ENCODE measurements around the gene NDFIP1. TPM values are rescaled to one million over a fixed set of nuclear protein-coding genes. Genes with fewer than 3 reads are reported as not detected.

NDFIP1 gene
- total and polyA plus RNA-seq, 2 of the 13 experiments (the other 11 are each of a cell fraction or from before 2014, with no cell fraction given), result 12.4 to 15.7 TPM

DNA sequence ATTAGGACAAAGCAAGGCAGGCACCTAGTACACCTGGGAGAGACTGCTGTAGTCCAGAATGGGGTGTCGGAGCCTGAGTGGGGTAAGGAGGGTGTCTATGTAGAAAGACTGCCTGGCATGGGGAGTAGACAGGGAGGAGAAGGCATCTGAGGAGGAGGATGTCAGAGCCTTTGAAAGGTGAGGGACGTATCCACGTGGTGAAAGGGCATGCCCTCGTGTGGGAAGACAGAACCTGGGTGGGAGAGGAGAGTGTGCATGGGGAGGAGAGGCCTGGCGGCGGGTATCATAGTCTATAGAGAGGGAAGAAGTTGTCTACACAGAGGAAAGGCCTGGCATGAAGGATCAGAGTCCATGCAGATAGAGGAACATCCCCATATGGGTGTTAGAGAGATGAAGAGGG, 91.8 kb downstream of the NDFIP1 start:
- no peak overlapping the region for H3K27ac ChIP-seq (ENCODE audit: extremely low read length, insufficient read depth, low read length)
- no peak overlapping the region for H2AFZ ChIP-seq (ENCODE audit: low read length)
- in situ Hi-C loops (cut with HindIII; ENCODE audit: extremely low pct_ligation_motif_present, low pct_unique_long_range_greater_than_20kb) (no loop called here), intact Hi-C loops (cut with micrococcal nuclease; ENCODE audit: unreplicated experiment) (no loop called here)
- H3K27me3 ChIP-seq (ENCODE audit: control insufficient read depth in 1 of 2, insufficient read depth in 2 of 2, low read length in 2 of 2), result peaks cover 5 to 17% of the 10 kb centered on the region in 2 experiments; a peak in 4 of 5 replicates
- no TSS peak for BruUV-seq (replicated peaks)
- 17% methylated on average over 6 of the region's 6 CpGs for WGBS (ENCODE audit: low lambda C conversion rate)
- H4K20me1 ChIP-seq (ENCODE audit: insufficient read depth, low read length), result no peaks in the 10 kb centered on the region
- H3K4me1 ChIP-seq (ENCODE audit: insufficient read depth, low read length), result peaks cover 9% of the 10 kb centered on the region; the same call in 1 of the 2 replicates
- TF ChIP-seq, protein P1, sequence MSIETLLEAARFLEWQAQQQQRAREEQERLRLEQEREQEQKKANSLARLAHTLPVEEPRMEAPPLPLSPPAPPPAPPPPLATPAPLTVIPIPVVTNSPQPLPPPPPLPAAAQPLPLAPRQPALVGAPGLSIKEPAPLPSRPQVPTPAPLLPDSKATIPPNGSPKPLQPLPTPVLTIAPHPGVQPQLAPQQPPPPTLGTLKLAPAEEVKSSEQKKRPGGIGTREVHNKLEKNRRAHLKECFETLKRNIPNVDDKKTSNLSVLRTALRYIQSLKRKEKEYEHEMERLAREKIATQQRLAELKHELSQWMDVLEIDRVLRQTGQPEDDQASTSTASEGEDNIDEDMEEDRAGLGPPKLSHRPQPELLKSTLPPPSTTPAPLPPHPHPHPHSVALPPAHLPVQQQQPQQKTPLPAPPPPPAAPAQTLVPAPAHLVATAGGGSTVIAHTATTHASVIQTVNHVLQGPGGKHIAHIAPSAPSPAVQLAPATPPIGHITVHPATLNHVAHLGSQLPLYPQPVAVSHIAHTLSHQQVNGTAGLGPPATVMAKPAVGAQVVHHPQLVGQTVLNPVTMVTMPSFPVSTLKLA (IDR thresholded peaks at IDR 0.05), result peak; percentile 97
- TF ChIP-seq REL (CRISPR knock-in tag; conservative IDR thresholded peaks at IDR 0.05), result no peak
- H3K9ac ChIP-seq (ENCODE audit: insufficient read depth, low read depth, low read length), result no peak overlapping the region
- no peaks in the 10 kb centered on the region for H3K9me3 ChIP-seq (ENCODE audit: low read length)
- no peaks in the 10 kb centered on the region for H3K36me3 ChIP-seq (replicated peaks in 1 of 2; ENCODE audit: control insufficient read depth in 1 of 2, insufficient read depth in 2 of 2, low read length in 2 of 2)
- POLR2A ChIA-PET, result no interaction called here
- no peak overlapping the region for H3K4me3 ChIP-seq (replicated peaks in 1 of 3; ENCODE audit: insufficient read depth in 1 of 3, low read depth in 2 of 3, low read length in 3 of 3)
- FAIRE-seq, result no peak
- H3K79me2 ChIP-seq (ENCODE audit: insufficient read depth, low read length), result no peaks in the 10 kb centered on the region
- ATAC-seq, result no peak
- no peak overlapping the region for H3K4me2 ChIP-seq (ENCODE audit: low read depth, low read length)
- DNase-seq (ENCODE audit: low spot score), result no peak
- CTCF ChIA-PET (ENCODE audit: low intra/inter-chr PET ratio, low total read pairs), result no interaction called here

DNA sequence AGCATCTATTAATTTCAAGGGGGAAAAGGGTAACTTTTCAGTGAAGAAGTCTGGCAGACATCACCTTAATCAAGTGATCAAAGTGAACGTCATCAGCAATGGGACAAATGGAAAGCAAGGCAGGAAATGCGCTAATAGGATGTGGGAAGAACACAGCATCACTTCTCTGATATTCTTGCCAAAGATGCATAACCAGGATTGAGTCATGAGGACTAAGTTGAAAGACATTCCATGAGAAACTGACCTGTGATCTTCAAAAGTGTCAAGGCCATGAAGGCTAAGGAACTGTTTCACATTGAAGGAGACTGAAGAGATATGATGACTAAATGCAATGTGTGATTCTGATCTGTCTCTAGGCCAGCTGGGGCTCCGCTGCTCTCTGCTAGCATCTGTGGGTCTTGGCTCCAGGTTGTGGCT, 92.9 kb downstream of the NDFIP1 start:
- CTCF ChIA-PET (ENCODE audit: low intra/inter-chr PET ratio, low total read pairs), result no interaction called here
- no peak overlapping the region for H3K27ac ChIP-seq (ENCODE audit: extremely low read length, insufficient read depth, low read length)
- no peak overlapping the region for H2AFZ ChIP-seq (ENCODE audit: low read length)
- WGBS (ENCODE audit: low lambda C conversion rate), result 61% methylated on average over 3 of the region's 3 CpGs
- FAIRE-seq, result no peak
- H3K79me2 ChIP-seq (ENCODE audit: insufficient read depth, low read length), result no peaks in the 10 kb centered on the region
- H3K27me3 ChIP-seq (ENCODE audit: control insufficient read depth in 1 of 2, insufficient read depth in 2 of 2, low read length in 2 of 2), result peaks cover 5 to 24% of the 10 kb centered on the region in 2 experiments
- no peaks in the 10 kb centered on the region for H4K20me1 ChIP-seq (ENCODE audit: insufficient read depth, low read length)
- no peaks in the 10 kb centered on the region for H3K36me3 ChIP-seq (replicated peaks in 1 of 2; ENCODE audit: control insufficient read depth in 1 of 2, insufficient read depth in 2 of 2, low read length in 2 of 2)
- H3K4me3 ChIP-seq (replicated peaks in 1 of 3; ENCODE audit: insufficient read depth in 1 of 3, low read depth in 2 of 3, low read length in 3 of 3), result no peak overlapping the region
- POLR2A ChIA-PET, result no interaction called here
- intact Hi-C loops (cut with micrococcal nuclease; ENCODE audit: unreplicated experiment), result no loop called here
- in situ Hi-C loops (cut with HindIII; ENCODE audit: extremely low pct_ligation_motif_present, low pct_unique_long_range_greater_than_20kb), result no loop called here
- BruUV-seq (replicated peaks), result no TSS peak
- no peak for DNase-seq (ENCODE audit: low spot score)
- H3K9me3 ChIP-seq (ENCODE audit: low read length), result no peaks in the 10 kb centered on the region
- ATAC-seq, result no peak
- H3K4me2 ChIP-seq (ENCODE audit: low read depth, low read length), result no peak overlapping the region
- peaks cover 9% of the 10 kb centered on the region; the same call in 1 of the 2 replicates for H3K4me1 ChIP-seq (ENCODE audit: insufficient read depth, low read length)
- no peak overlapping the region for H3K9ac ChIP-seq (ENCODE audit: insufficient read depth, low read depth, low read length)
- TF ChIP-seq, protein P2, sequence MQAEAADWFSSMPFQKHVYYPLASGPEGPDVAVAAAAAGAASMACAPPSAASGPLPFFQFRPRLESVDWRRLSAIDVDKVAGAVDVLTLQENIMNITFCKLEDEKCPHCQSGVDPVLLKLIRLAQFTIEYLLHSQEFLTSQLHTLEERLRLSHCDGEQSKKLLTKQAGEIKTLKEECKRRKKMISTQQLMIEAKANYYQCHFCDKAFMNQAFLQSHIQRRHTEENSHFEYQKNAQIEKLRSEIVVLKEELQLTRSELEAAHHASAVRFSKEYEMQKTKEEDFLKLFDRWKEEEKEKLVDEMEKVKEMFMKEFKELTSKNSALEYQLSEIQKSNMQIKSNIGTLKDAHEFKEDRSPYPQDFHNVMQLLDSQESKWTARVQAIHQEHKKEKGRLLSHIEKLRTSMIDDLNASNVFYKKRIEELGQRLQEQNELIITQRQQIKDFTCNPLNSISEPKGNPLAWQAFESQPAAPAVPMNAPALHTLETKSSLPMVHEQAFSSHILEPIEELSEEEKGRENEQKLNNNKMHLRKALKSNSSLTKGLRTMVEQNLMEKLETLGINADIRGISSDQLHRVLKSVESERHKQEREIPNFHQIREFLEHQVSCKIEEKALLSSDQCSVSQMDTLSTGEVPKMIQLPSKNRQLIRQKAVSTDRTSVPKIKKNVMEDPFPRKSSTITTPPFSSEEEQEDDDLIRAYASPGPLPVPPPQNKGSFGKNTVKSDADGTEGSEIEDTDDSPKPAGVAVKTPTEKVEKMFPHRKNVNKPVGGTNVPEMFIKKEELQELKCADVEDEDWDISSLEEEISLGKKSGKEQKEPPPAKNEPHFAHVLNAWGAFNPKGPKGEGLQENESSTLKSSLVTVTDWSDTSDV (CRISPR knock-in tag; IDR thresholded peaks at IDR 0.05), result no peak
- TF ChIP-seq, protein P3, sequence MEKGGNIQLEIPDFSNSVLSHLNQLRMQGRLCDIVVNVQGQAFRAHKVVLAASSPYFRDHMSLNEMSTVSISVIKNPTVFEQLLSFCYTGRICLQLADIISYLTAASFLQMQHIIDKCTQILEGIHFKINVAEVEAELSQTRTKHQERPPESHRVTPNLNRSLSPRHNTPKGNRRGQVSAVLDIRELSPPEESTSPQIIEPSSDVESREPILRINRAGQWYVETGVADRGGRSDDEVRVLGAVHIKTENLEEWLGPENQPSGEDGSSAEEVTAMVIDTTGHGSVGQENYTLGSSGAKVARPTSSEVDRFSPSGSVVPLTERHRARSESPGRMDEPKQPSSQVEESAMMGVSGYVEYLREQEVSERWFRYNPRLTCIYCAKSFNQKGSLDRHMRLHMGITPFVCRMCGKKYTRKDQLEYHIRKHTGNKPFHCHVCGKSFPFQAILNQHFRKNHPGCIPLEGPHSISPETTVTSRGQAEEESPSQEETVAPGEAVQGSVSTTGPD (CRISPR knock-in tag; IDR thresholded peaks at IDR 0.05), result no peak
- TF ChIP-seq PAX8 (CRISPR knock-in tag; IDR thresholded peaks at IDR 0.05; ENCODE audit: borderline replicate concordance) (no peak), ZNF143 (CRISPR knock-in tag; IDR thresholded peaks at IDR 0.05) (no peak), CBX5 (CRISPR knock-in tag; IDR thresholded peaks at IDR 0.05; ENCODE audit: borderline replicate concordance) (no peak), TEAD2 (CRISPR knock-in tag; IDR thresholded peaks at IDR 0.05) (no peak), ZNF503 (CRISPR knock-in tag; IDR thresholded peaks at IDR 0.05) (no peak), ZSCAN9 (CRISPR knock-in tag; IDR thresholded peaks at IDR 0.05; ENCODE audit: borderline replicate concordance) (no peak), RXRB (CRISPR knock-in tag; IDR thresholded peaks at IDR 0.05; ENCODE audit: borderline replicate concordance) (no peak), KAT7 (CRISPR knock-in tag; IDR thresholded peaks at IDR 0.05; ENCODE audit: borderline replicate concordance) (no peak)
